Glutamatergic neuron (in vitro differentiated cells): ENCODE data around the gene ERI3. TPM values are rescaled to one million over a fixed set of nuclear protein-coding genes. Genes with fewer than 3 reads are reported as not detected.

Experiments
- DNase-seq: peaks from one replicate; pipeline ENCODE4 v3.0.0; 2022
- H3K27ac Mint-ChIP-seq: one replicate; pipeline ENCODE4 v1.8.0; 2020; ENCODE audit warnings: mild to moderate bottlenecking, mixed read lengths, inconsistent platforms; ENCODE audit not compliant: unreplicated experiment
- H3K27me3 Mint-ChIP-seq: one replicate; pipeline ENCODE4 v1.8.0; 2020; ENCODE audit warnings: mild to moderate bottlenecking, moderate library complexity, mixed read lengths, inconsistent platforms; ENCODE audit not compliant: unreplicated experiment
- H3K36me3 Mint-ChIP-seq: one replicate; pipeline ENCODE4 v1.8.0; 2020; ENCODE audit warnings: mild to moderate bottlenecking, mixed read lengths, inconsistent platforms; ENCODE audit not compliant: unreplicated experiment
- H3K4me1 Mint-ChIP-seq: one replicate; pipeline ENCODE4 v1.8.0; 2020; ENCODE audit warnings: mild to moderate bottlenecking, low read depth, mixed read lengths, inconsistent platforms; ENCODE audit not compliant: unreplicated experiment
- H3K4me3 Mint-ChIP-seq: one replicate; pipeline ENCODE4 v1.8.0; 2020; ENCODE audit warnings: mild to moderate bottlenecking, mixed read lengths, inconsistent platforms; ENCODE audit not compliant: unreplicated experiment
- H3K9me3 Mint-ChIP-seq: one replicate; pipeline ENCODE4 v1.8.0; 2020; ENCODE audit warnings: mild to moderate bottlenecking, moderate library complexity, mixed read lengths, inconsistent platforms; ENCODE audit not compliant: unreplicated experiment
- CTCF ChIP-seq: fragments of 200-600 bp; sonication (generic); IDR thresholded peaks from one replicate; pipeline ENCODE4 v1.5.0; 2021; ENCODE audit not compliant: partially characterized antibody, unreplicated experiment
- total RNA-seq: library from RNA; stranded (reverse); fragmentation: NEBNext Ultra II Directional; extraction: Animal tissue kit (Norgen Biotek cat#: 25700); gene quantifications from one replicate; pipeline ENCODE4 v1.2.1, GENCODE V29; 2021; ENCODE audit not compliant: unreplicated experiment

ERI3 gene
- total RNA-seq, 1 donor from 2014 or later = 37.0 TPM

GRCh38 chr1:44221769-44222168 lies 133.3 kb downstream of the ERI3 start:
- no peak overlapping the region for H3K27ac Mint-ChIP-seq
- peaks cover 14% of the 10 kb centered on the region for H3K4me1 Mint-ChIP-seq

DNA sequence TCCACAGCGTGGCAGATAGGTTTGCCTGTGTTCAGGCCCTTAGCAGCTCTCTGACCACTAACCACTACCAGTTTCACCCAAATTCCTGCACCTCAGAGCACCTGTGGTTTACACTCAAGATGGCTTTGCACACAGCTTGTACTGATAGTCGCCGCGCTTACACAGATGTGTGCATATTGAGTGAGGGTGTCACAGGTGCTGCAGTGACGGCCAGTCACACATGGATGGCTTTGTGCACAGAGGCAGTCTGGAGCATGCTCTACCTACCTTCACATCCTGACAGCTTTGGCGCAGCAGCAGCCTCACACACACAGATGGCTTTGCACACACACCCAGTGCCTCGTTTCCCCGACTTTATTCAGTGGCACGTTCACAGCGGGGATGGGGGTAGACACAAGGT lies 134.3 kb downstream of the ERI3 start:
- H3K4me1 Mint-ChIP-seq = peaks cover 14% of the 10 kb centered on the region
- no peak overlapping the region for H3K4me3 Mint-ChIP-seq
- peaks cover 2% of the 10 kb centered on the region for H3K36me3 Mint-ChIP-seq
- peaks cover 8% of the 10 kb centered on the region for H3K27me3 Mint-ChIP-seq
- H3K9me3 Mint-ChIP-seq = peaks cover 8% of the 10 kb centered on the region
- no peak overlapping the region for H3K27ac Mint-ChIP-seq
- no peak for TF ChIP-seq CTCF
- no peak for DNase-seq

More at GRCh38 chr1:44221769-44222168, 133.3 kb downstream of the ERI3 start:
- Mint-ChIP-seq H3K36me3 (peaks cover 9% of the 10 kb centered on the region), H3K9me3 (peaks cover 8% of the 10 kb centered on the region), H3K27me3 (peaks cover 6% of the 10 kb centered on the region), H3K4me3 (no peak overlapping the region)
- DNase-seq = no peak
- no peak for TF ChIP-seq CTCF

- no peak overlapping the region for H3K4me3 Mint-ChIP-seq
- no peak overlapping the region for H3K27ac Mint-ChIP-seq
- H3K9me3 Mint-ChIP-seq = peaks cover 8% of the 10 kb centered on the region
- H3K27me3 Mint-ChIP-seq = peaks cover 8% of the 10 kb centered on the region
- TF ChIP-seq CTCF = no peak
- H3K4me1 Mint-ChIP-seq = peaks cover 14% of the 10 kb centered on the region
- no peaks in the 10 kb centered on the region for H3K36me3 Mint-ChIP-seq
- no peak for DNase-seq
Observed at GRCh38 chr1:44220001-44220751, 134.9 kb downstream of the ERI3 start.

DNA sequence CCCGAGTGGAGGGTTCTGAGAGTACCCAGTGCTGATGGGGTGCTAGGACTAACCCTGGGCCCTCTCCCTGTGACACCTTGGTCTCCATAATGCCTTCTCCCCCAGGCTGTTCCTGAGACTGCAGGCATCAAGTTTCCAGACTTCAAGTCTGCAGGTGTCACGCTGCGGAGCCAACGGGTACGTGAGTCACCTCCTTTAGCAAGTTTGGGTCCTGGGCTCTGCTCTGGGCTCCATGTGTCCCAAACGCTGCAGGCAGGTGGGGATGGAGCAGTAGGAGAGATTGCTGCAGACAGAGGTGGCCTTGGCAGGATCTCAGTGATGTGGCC lies 135.8 kb downstream of the ERI3 start:
- H3K36me3 Mint-ChIP-seq = no peaks in the 10 kb centered on the region
- H3K9me3 Mint-ChIP-seq = peaks cover 8% of the 10 kb centered on the region
- no peak for TF ChIP-seq CTCF
- H3K27ac Mint-ChIP-seq = no peak overlapping the region
- peaks cover 14% of the 10 kb centered on the region for H3K4me1 Mint-ChIP-seq
- H3K4me3 Mint-ChIP-seq = no peak overlapping the region
- peaks cover 8% of the 10 kb centered on the region for H3K27me3 Mint-ChIP-seq
- DNase-seq = no peak

GRCh38 chr1:44218503-44219300 lies 136.4 kb downstream of the ERI3 start:
- Mint-ChIP-seq H3K4me1 (peaks cover 18% of the 10 kb centered on the region), H3K27ac (peak overlapping the region; percentile 40), H3K27me3 (peaks cover 9% of the 10 kb centered on the region), H3K9me3 (peaks cover 3% of the 10 kb centered on the region), H3K4me3 (no peak overlapping the region), H3K36me3 (no peaks in the 10 kb centered on the region)
- no peak for TF ChIP-seq CTCF
- DNase-seq = no peak
